Vagina (tissue), 2 donors: Measurements from ENCODE around the gene TMEM54.

ENCODE experiments used
- POLR2A ChIP-seq, 2 donors: fragments of 450-650 bp; IDR thresholded peaks; one replicate each; pipeline ENCODE4 v1.6.1; 2017; ENCODE audit warnings: antibody characterized with exemption in 2 of 2, mild to moderate bottlenecking in 2 of 2, moderate library complexity in 2 of 2
- TF ChIP-seq, protein P1 (sequence below), 3 experiments: fragments of 450-650 bp in 2 of 3; fragments of 200-600 bp in 1 of 3; sonication (generic) in 1 of 3; IDR thresholded peaks; one replicate each; pipeline ENCODE4 v1.5.1; 2017 to 2019; ENCODE audit warnings: antibody characterized with exemption in 3 of 3, mild to moderate bottlenecking in 2 of 3, moderate library complexity in 2 of 3

DNA sequence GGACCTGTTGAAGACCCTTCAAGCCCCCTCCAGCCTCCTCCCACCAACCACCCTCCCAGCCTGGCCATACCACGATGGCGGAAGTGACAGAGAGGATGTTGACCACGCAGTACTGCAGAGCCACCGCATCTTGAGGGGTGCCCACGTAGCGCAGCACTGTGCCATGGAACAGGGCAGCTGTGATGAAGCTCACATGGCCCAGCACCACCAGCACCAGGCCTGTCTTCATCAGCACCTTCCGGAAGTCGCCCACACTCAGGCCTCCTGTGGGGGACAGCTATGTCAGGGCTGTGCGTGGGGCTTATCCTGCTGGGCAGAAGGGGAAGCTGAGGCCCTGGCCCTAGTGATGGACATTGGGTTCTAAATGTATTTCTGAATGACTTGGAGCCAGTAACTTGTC, 3.1 kb downstream of the TMEM54 start:
- TF ChIP-seq, protein P1, sequence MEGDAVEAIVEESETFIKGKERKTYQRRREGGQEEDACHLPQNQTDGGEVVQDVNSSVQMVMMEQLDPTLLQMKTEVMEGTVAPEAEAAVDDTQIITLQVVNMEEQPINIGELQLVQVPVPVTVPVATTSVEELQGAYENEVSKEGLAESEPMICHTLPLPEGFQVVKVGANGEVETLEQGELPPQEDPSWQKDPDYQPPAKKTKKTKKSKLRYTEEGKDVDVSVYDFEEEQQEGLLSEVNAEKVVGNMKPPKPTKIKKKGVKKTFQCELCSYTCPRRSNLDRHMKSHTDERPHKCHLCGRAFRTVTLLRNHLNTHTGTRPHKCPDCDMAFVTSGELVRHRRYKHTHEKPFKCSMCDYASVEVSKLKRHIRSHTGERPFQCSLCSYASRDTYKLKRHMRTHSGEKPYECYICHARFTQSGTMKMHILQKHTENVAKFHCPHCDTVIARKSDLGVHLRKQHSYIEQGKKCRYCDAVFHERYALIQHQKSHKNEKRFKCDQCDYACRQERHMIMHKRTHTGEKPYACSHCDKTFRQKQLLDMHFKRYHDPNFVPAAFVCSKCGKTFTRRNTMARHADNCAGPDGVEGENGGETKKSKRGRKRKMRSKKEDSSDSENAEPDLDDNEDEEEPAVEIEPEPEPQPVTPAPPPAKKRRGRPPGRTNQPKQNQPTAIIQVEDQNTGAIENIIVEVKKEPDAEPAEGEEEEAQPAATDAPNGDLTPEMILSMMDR (IDR thresholded peaks at IDR 0.05), result no peak
- no peak for TF ChIP-seq POLR2A (IDR thresholded peaks at IDR 0.05)
